NB4 (cell line): ENCODE results near the gene SEL1L3.

Source experiments
- MAX ChIP-seq: IDR thresholded peaks from 2 replicates; pipeline ENCODE4 v1.6.1; 2011; ENCODE audit warnings: low read depth, low read length
- MYC ChIP-seq: IDR thresholded peaks from 2 replicates; pipeline ENCODE4 v1.6.1; 2011; ENCODE audit warnings: low read depth, low read length
- TF ChIP-seq, protein P1 (sequence below): IDR thresholded peaks from one replicate; pipeline ENCODE4 v1.5.1; 2012; ENCODE audit warnings: low read depth, low read length

DNA sequence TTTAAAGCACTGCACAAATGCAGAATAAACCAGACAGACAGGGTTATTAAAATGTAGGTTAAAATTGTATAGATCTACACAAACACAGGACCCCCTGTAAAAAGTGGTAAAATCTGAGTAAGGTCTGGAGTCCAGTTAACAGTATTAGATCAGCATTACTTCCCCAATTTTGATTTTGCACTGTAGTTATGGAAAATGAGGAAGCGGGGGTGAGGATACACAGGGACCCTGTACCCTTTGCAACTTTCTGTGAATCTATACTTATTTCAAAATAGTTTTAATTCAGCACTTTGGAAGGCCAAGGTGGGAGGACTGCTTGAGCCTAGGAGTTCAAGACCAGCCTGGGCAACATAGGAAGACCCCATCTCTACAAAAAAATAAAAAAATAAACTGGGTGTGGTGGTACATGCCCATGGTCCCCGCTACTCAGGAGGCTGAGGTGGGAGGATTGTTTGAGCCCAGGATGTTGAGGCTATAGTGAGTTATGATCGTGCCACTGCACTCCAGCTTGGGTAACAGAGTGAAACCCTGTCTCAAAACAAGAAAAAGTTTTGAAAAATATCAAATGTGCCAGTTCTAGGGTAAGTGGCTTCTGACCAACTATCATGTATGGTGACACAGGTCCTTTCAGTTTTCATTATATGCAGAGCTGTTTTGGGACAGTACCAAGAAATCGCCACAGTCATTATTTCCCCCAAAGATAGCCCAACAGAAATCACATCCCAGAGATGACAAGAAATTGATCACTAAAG, 17.7 kb downstream of the SEL1L3 start:
- TF ChIP-seq, protein P1, sequence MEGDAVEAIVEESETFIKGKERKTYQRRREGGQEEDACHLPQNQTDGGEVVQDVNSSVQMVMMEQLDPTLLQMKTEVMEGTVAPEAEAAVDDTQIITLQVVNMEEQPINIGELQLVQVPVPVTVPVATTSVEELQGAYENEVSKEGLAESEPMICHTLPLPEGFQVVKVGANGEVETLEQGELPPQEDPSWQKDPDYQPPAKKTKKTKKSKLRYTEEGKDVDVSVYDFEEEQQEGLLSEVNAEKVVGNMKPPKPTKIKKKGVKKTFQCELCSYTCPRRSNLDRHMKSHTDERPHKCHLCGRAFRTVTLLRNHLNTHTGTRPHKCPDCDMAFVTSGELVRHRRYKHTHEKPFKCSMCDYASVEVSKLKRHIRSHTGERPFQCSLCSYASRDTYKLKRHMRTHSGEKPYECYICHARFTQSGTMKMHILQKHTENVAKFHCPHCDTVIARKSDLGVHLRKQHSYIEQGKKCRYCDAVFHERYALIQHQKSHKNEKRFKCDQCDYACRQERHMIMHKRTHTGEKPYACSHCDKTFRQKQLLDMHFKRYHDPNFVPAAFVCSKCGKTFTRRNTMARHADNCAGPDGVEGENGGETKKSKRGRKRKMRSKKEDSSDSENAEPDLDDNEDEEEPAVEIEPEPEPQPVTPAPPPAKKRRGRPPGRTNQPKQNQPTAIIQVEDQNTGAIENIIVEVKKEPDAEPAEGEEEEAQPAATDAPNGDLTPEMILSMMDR, result no peak
- TF ChIP-seq MAX (no peak), MYC (no peak)
